NCI-H2196 treated with DMSO at 0.1 percent for 48 hours (cell line): ENCODE data around the gene NOD1.
"Not testable (repeated sequence)": the region's sequence is repeated elsewhere in the genome, so short reads cannot be mapped to it uniquely, and the experiment has no call there.

Experiments
- DNase-seq: peaks from one replicate; lab custom pipeline; 2025; ENCODE audit not compliant: unreplicated experiment; lab: John Stamatoyannopoulos, UW

Gene NOD1

DNA sequence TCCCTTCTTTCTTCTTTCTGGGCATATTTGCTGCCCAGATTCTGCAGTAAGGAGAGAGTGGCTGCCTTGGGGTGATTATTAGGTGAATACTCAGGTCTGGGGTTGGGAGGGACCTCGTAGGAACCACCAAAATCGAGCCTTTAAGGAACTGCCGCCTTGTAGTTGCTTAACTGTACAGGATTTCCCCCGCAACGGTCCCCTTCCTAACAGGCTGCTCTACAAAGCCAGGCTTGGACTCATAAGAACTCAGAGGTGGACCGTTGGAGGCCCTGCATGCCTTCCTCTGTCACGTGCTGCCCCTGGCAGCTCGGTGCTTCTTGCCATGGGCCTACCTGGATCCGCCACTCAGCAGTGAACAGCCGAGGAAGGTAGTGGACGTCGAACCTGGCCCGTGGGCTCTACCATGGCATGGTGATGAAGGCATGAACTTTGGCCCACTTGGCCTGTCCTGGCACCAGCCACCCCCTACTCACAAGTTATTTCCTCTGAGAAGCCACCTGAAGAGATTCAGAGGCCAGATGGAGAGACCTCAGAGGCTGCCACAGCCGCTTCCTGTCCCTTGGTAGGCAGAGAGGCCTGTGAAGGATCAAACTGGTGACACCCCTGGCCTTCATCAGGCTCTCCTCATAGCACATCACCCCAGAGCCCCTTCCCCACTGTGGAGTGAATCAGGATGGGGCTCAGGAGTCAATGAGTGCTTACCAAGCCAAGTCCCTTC lies 54.6 kb downstream of the NOD1 start:
- no peak for DNase-seq

DNA sequence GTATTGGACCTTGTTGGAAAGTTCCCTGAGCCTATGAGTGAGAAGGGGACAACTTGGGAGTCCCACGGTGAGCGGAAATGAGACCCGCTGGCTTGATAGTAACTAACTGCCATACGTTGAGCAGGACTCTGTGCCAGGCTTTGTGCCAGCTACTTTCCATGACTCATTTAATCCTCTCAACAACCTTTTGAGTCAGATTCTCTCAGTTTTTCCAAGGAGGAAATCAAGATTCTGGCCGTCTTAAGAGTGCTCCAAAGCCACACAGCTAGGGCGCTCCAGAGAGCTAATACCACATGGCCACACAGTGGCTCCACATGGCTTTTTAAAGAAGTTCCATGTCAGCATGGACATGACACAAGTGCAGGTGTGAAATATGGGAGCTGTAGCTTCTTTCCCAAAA lies 55.7 kb downstream of the NOD1 start:
- DNase-seq, result no peak

DNA sequence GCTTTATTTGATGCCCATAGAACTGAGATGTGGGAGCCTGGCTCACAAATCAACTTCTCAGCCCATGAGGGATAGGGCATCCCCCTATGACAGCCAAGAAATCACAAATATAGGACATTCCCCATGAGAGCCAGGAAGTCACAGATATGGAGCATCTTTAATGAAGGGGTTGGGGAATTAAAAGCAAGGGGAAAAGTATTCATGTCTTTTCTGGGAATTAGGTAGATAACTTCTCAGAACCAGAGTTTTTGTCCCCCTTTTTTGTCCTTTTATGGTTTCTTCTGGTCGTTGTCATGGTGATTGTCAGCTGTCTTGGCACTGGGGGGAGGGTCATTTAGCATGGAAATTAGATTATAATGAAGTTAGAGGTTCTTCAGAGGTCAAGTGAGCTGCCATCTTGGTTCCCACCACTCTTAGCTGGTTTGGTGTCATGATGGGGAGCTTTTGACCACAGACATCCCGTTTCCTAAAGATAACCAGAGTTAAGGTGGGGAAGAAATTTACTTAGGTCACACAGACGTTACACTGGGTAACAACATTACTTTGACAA lies 56.9 kb downstream of the NOD1 start:
- no peak for DNase-seq

DNA sequence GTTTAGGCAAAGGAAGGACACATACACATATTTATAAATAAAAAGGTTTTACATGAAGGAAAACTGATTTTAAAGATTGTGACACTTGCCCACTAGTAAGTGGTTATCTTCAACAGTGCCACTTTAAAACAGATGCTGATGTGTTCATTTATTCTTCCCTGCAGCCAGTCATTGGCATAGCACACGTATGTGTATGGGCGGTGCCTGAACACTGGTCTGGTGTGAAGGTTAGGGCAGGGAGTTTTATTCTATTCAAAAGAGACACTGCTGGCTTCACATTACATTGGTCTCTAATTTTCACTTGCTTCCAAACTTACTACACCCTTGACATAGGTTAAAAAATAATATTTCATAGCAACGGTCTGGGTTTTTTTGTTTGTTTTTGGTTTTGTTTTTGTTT lies 57.9 kb downstream of the NOD1 start:
- no peak for DNase-seq

DNA sequence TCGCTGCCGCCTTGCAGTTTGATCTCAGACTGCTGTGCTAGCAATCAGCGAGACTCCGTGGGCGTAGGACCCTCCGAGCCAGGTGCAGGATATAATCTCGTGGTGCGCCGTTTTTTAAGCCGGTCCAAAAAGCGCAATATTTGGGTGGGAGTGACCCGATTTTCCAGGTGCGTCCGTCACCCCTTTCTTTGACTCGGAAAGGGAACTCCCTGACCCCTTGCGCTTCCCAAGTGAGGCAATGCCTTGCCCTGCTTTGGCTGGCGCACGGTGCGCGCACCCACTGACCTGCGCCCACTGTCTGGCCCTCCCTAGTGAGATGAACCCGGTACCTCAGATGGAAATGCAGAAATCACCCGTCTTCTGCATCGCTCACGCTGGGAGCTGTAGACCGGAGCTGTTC lies 58.5 kb downstream of the NOD1 start:
- DNase-seq, result not testable (repeated sequence)

DNA sequence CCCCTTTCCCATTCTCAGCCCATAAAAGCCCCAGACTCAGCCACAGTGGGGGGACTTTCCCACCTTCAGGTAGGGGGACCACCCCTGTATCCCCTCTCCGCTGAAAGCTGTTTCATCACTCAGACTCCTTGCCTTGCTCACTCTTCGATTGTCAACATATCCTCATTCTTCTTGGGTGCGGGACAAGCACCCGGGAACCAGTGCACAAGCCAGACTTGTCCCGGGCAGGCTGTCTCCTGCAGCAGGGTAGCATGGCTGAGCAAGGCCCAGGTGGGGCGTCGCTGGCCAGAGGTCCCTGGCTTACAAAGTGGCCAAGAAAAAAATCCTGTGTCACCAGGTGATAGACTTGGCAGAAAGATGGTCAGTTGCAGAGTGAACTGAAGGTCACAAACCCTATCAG lies 64.7 kb downstream of the NOD1 start:
- DNase-seq, result no peak

DNA sequence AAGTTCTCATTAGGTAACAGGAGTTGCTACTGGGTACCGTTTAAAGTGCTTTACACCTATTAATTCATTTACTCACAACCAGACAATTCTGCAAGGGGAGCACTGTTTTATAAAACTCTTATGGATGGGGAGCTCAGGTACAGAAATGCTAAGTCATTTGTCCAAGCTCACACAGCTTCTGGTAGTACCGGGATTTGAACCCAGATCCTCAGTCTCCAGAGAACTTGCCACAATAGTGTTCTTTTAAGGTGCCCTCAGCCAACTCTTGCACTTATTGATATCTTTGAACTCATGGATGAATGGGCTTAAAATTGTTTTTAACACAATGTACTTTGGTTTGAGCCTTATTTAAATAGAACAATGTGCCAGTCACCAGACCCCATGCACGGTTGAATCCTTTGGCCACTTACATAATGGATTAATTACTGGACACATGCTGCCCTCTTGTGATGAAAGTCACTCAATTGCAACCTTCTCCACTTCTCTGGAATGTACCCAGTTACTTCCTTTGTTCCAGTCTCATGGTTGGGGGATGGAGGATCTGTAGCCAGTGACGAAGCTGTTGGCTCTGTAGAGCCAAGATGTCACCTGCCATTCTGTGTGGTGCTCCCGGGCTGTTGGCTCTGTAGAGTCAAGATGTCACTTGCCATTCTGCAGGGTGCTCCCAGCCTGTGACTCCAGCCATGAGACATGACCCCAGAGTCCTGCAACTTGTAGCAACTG lies 65.6 kb downstream of the NOD1 start:
- no peak for DNase-seq

DNA sequence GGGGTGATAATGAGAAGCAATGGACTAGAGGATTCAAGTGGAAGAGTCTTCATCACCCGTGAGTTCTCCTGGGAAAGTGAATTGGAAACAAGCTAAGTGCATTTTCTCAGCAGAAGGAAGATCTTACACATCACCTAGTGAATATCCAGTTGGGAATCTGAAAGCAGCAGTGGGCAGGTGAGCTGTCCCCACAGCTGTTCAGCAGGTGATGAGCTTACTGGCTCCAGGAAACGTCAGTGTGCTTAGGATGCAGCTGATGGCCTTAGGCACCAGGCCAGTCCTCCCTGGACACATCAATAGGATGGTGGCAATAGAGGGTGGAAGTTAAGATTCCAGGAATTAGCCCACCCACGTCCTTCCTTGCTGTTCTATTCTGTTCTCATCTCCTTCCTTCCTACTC lies 66.7 kb downstream of the NOD1 start:
- DNase-seq, result no peak

DNA sequence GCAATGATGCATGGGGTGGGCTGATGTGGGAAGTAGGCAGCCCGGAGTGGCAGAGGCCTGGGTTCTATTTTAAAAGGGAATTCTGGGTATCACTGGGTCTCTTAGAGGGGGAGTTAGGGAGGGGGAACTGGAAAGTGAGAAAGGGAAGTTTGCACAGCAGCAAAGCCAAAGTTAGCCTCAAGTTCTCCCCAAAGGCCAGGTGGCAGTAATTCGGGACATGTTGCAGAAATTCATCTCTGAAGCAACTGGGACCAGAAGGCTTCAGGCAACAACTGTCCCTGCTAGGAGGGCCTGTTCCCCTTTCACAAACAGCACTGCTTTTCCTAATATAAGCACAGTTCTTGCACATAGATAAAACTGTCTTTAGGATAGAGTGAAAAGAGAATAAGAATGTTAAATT lies 67.4 kb downstream of the NOD1 start:
- no peak for DNase-seq

DNA sequence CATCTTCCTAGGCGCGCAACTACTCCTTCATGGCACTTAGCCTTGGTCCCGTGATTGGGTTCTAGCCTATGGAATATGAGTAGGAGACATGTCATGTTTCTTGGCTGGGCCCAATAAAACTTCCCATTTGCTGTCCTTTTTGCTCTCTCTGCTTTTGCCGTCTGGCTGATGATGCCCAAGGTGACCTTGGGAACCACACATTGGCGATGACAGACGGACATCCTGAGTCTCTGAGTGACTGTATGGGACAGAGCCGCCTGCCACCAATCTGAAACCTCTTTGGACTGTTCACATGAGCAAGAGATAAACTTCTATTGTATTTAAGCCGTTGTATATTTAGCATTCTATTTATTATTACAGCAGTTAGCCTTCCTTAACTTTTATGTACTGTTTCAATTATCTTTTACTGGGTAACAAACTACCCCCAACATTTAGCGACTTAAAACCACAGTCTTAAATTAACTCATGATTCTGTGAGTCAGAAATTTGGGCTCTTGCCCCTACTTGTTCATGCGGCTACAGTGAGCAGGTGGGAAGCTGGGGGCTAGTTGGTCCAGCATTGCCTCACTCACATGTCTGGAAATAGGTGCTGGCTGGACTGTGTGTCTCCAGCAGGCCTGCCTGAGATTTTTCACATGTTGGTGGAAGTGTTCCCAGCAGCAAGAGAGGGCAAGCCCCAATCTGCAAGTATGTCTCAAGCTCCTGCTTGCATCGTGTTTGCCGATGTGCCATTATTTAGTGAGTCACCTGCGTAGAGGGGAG lies 71.7 kb downstream of the NOD1 start:
- no peak for DNase-seq

DNA sequence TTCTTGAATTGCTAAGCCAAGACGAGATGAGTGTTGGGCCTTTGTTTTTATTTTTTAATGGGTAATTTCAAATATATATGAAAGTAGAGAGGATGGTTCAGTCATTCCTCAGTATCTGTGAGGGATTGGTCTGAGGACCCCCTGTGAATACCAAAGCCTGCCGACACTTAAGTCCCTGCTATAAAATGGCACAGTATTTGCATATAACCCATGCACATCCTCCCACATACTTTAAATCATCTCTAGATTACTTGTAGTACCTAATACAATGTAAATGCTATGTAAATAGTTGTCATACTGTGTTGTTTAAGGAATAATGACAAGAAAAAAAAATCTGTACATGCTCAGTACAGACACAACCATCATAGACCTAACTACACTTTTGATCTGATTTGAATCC lies 73.4 kb downstream of the NOD1 start:
- no peak for DNase-seq

DNA sequence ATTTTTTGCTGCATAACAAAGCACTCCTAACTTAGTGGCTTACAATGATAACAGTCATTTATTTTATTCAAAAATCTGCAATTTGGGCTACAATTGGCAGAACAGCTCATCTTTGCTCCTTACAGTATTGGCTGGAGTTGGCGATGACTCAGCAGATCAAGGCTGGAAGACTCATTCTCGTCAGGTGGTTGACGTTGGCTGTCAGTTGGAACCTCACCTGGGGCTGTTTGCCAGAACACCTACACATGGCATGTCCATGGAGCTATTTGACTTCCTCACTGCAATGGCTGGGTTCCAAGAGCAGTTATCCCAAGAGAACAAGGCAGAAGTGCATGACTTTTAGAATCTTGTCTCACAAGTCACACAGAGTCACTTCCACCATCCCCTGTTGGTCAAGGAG lies 75.1 kb downstream of the NOD1 start:
- DNase-seq, result no peak

DNA sequence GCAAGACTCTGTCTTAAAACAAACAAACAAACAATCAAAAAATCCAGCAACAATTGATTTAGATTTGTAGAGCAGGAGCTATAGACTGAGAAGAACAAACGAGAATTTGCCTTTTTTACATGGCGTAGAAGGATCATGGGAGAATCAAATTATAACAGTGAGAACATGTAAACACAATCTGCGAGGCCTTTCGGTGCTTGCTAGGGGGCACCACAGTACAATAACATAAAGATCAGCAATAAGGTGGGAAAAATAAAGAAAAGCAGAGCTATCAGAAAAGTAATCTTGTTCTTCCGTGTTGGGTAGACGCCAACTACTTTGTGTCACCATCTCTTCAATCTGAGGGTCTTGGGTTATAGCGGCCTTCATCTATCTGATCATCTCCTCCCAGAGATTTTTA lies 82.2 kb downstream of the NOD1 start:
- DNase-seq, result no peak

DNA sequence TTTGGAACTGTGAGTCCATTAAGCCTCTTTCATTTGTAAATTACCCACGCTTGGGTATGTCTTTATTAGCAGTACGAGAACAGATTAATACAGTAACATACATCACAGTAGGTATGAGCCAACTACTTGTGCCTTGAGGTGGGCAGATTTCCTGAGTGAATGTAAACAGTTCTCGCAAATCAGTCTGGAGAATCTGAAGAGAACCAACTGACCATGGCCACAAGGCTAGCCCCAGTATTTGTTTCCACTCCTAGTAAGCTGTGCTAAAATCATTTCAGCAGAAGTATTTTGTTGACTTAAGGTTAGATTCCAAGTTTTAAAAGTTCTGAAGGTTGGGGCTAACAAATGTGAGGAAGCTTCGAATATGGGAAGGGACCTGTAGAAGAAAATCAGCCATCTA lies 82.9 kb downstream of the NOD1 start:
- no peak for DNase-seq

DNA sequence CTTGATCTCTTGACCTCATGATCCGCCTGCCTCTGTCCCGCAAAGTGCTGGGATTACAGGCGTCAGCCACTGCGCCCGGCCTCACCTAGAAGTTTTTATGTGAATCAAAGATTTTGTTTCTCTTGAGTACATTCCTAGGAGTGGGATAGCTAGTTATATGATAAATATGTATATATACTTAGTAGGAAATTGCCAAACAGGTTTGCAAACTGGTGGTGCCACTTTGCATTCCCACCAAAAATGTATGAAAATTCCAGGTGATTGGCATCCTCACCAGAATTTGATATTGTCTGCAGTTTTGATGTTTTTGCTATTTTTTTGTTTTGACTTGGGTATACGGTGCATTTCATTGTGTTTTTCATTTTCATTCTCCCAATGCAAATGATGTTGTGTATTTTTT lies 86.8 kb downstream of the NOD1 start:
- DNase-seq, result no peak

DNA sequence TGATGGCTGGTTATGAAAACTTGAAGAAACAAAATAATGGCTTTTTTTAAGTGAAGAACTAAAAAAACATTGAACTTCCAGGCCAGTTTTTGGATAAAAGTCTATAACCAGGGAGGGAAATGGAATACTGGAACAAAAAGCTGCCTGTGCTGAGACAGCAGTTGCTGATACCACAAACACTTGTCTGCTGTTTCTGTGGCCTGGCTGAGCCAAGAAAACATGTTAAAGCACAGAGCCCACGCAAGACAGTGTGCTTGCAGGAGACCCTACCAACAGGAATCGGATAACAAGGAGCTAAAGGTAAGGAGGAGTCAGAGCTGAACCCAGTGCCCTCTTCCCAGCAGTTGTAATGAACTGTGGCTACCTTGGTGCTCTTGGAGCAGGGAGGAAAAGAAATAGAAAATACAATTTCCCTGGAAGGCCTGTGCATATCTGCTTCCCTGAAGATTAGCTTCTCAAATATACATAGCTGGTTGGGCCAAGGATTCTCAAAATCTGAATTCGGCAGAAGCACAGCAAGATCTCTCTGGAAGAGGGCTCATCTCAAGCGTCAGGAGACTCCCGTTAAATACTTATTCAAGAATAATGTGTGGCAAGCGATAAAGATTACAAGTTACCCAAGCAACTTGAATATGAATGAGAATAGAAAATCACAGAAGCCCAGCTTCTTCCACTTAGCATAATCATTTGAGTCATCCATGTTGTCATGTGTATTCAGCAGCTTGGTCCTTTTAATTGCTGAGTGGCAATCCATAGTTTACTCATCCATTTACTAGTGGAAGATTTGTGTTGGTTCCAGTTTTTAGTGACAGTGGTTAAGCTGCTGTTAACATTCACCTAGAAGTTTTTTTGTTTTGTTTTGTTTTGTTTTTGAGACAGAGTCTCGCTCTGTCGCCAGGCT lies 87.6 kb downstream of the NOD1 start:
- DNase-seq, result no peak

DNA sequence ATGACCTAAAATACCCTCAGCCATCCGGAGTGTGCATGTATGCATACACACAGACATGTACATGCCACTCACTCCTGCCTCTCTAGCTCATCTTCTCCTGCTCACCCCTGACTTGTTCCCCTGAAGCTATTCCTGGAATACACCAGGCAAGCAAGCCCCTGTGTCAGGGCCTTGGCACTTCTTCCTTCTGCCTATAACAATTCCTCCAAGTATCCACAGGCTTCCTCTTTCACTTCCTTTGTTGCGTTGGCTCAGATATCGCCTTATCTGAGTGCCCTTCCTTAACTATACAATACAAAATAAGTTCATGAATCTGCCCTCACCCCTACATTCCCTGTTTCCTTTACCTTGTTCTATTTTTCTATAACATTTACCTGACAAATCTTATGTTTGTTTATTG lies 88.8 kb downstream of the NOD1 start:
- DNase-seq, result no peak

DNA sequence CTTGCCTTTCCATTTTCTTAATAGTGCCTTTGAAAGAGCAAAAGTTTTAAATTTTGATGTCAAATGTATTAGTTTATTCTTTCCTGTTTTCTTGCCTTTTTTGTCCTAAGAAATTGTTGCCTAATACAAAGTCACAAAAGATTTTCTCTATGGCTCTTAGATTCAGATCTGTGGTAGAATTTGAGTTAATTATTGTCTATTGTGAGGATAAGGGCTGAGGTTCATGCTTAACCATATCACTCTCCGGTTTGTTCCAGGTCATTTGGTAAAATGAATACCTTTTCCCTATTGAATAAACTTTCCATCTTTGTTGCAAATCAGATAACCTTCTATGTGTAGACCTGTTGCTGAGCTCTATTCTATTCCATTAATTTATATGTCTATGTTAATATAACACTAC lies 96.0 kb downstream of the NOD1 start:
- DNase-seq, result no peak

DNA sequence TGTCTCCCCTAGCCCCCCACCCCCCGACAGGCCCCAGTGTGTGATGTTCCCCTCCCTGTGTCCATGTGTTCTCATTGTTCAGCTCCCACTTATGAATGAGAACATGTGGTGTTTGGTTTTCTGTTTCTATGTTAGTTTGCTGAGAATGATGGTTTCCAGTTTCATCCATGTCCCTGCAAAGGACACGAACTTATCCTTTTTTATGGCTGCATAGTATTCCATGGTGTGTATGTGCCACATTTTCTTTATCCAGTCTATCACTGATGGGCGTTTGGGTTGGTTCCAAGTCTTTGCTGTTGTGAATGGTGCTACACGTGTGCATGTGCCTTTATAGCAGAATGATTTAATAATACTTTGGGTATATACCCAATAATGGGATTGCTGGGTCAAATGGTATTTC lies 97.8 kb downstream of the NOD1 start:
- not testable (repeated sequence) for DNase-seq

DNA sequence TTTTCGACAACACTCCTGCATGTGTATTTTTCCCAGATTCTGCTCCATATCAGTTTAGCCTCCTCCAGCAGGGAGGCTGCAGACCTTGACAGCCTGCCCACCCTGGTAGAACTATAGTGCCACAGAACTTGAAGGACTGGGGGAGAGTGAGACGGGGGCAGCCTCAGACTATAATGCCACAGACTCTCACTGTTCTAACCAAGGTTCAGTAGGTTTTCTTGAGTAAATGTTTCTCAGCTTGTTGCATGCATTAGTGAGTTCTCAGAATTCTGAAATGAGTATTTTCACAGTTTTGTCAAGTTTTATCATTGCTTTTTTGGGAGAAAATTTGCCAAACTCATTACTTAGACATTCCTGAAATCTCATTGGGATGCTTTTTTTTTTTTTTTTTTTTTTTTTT lies 98.3 kb downstream of the NOD1 start:
- no peak for DNase-seq

DNA sequence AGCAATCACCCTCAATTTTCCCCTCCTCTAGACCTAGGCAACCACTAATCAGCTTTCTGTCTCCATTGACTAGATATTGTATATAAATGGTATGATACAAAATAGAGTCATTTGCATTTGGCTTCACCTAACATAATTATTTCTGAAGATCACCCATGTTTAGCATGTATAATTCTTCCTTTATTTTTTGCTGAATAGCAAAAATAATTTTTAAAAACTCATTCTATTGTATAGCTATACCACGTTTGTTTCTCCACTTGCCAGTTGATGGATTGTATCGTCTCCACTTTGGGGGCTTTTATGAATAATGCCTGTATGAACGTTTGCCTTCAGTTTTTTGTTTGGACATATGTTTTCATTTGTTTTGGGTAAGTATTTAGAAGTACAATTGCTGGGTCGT lies 98.8 kb downstream of the NOD1 start:
- DNase-seq, result no peak
